A549 (cell line): ENCODE results near the gene ATG16L1.

Experiments used
- CTCF ChIP-seq: fragments of >200 bp; sonication (Bioruptor Twin); formaldehyde crosslinking; IDR thresholded peaks from 3 replicates; pipeline ENCODE4 v1.5.1; 2016
- POLR2A ChIP-seq: IDR thresholded peaks from 2 replicates; pipeline ENCODE4 v1.6.1; 2012; ENCODE audit warnings: mild to moderate bottlenecking, low read length
- POLR2AphosphoS2 ChIP-seq: conservative IDR thresholded peaks from 2 replicates; pipeline ENCODE4 v1.6.1; 2012; ENCODE audit warnings: low read length, improper control_type of control experiment, inconsistent platforms

- TF ChIP-seq CTCF = no peak
- TF ChIP-seq POLR2AphosphoS2 = no peak
- no peak for TF ChIP-seq POLR2A
Measured at GRCh38 chr2:233244818-233245217, 6.7 kb upstream of the ATG16L1 start.
